Astrocyte (in vitro differentiated cells and primary cell): ENCODE measurements around the gene PHLPP2. TPM values are rescaled to one million over a fixed set of nuclear protein-coding genes. Genes with fewer than 3 reads are reported as not detected.

Experiments
- DNase-seq: peaks from one replicate; pipeline ENCODE4 v3.0.0-alpha.2; 2010; ENCODE audit warnings: low read depth
- FAIRE-seq: peaks from 2 replicates; lab custom pipeline; 2011; peaks lifted over from hg19 to GRCh38; lab: Jason Lieb, UNC
- H2AFZ ChIP-seq: 2 replicates; pipeline ENCODE4 v1.6.0; 2012; ENCODE audit warnings: low read depth, low read length, inconsistent platforms
- H3K27ac ChIP-seq: 2 replicates; pipeline ENCODE4 v1.5.1; 2011; ENCODE audit warnings: low read depth, low read length, inconsistent platforms
- H3K27me3 ChIP-seq: 2 replicates; pipeline ENCODE4 v1.6.0; 2011; ENCODE audit warnings: low read length, inconsistent platforms; ENCODE audit not compliant: insufficient read depth
- H3K36me3 ChIP-seq: 2 replicates; pipeline ENCODE4 v1.5.1; 2011; ENCODE audit warnings: low read length, inconsistent platforms; ENCODE audit not compliant: insufficient read depth
- H3K4me1 ChIP-seq: 2 replicates; pipeline ENCODE4 v1.5.1; 2011; ENCODE audit warnings: low read length, inconsistent platforms; ENCODE audit not compliant: insufficient read depth
- H3K4me2 ChIP-seq: 2 replicates; pipeline ENCODE4 v1.6.0; 2012; ENCODE audit warnings: low read length, inconsistent platforms
- H3K4me3 ChIP-seq: 2 replicates; pipeline ENCODE4 v1.5.1; 2011; ENCODE audit warnings: low read depth, mild to moderate bottlenecking, low read length, inconsistent platforms; ENCODE audit not compliant: insufficient read depth
- H3K79me2 ChIP-seq: 2 replicates; pipeline ENCODE4 v1.6.0; 2012; ENCODE audit warnings: mild to moderate bottlenecking, low read length, inconsistent platforms; ENCODE audit not compliant: insufficient read depth
- H3K9ac ChIP-seq: 2 replicates; pipeline ENCODE4 v1.6.0; 2012; ENCODE audit warnings: mild to moderate bottlenecking, low read length, inconsistent platforms
- H3K9me3 ChIP-seq: 2 replicates; pipeline ENCODE4 v1.5.1; 2012; ENCODE audit warnings: low read depth, mild to moderate bottlenecking, low read length, inconsistent platforms; ENCODE audit not compliant: insufficient read depth
- H4K20me1 ChIP-seq: 2 replicates; pipeline ENCODE4 v1.6.0; 2012; ENCODE audit warnings: low read length, inconsistent platforms; ENCODE audit not compliant: insufficient read depth
- H3K27ac Mint-ChIP-seq: one replicate; pipeline ENCODE4 v1.8.0; 2021; ENCODE audit warnings: mild to moderate bottlenecking, mixed read lengths; ENCODE audit not compliant: unreplicated experiment
- H3K27me3 Mint-ChIP-seq: one replicate; pipeline ENCODE4 v1.8.0; 2021; ENCODE audit warnings: low read depth, mixed read lengths; ENCODE audit not compliant: unreplicated experiment
- H3K36me3 Mint-ChIP-seq: one replicate; pipeline ENCODE4 v1.8.0; 2021; ENCODE audit warnings: low read depth, mixed read lengths; ENCODE audit not compliant: unreplicated experiment
- H3K4me1 Mint-ChIP-seq: one replicate; pipeline ENCODE4 v1.8.0; 2021; ENCODE audit warnings: low read depth, mixed read lengths; ENCODE audit not compliant: unreplicated experiment
- H3K4me3 Mint-ChIP-seq: one replicate; pipeline ENCODE4 v1.8.0; 2021; ENCODE audit warnings: mild to moderate bottlenecking, moderate library complexity, mixed read lengths; ENCODE audit not compliant: unreplicated experiment
- H3K9me3 Mint-ChIP-seq: one replicate; pipeline ENCODE4 v1.8.0; 2021; ENCODE audit warnings: mild to moderate bottlenecking, mixed read lengths; ENCODE audit not compliant: unreplicated experiment
- CTCF ChIP-seq: IDR thresholded peaks from 2 replicates; pipeline ENCODE4 v1.5.1; 2011; ENCODE audit warnings: low read depth, mild to moderate bottlenecking, inconsistent platforms, low read length, moderate library complexity; ENCODE audit not compliant: insufficient read depth
- EZH2 ChIP-seq: IDR thresholded peaks from 2 replicates; pipeline ENCODE4 v1.6.1; 2012; ENCODE audit warnings: mild to moderate bottlenecking, low read length, inconsistent platforms; ENCODE audit not compliant: insufficient read depth
- total RNA-seq: library from RNA; stranded (reverse); gene quantifications from 2 replicates; pipeline ENCODE4 v1.2.1, GENCODE V29; 2021

The PHLPP2 gene
- total RNA-seq, 1 donor from 2014 or later = 5.4 TPM

- TF ChIP-seq CTCF (peak; percentile 28), EZH2 (no peak)
- no peak for DNase-seq
- Histone ChIP-seq H3K36me3 (peaks cover 10% of the 10 kb centered on the region), H2AFZ (no peak overlapping the region), H3K9me3 (no peaks in the 10 kb centered on the region), H3K4me3 (no peak overlapping the region), H3K27me3 (no peaks in the 10 kb centered on the region), H3K27ac (no peak overlapping the region), H4K20me1 (peaks cover 6% of the 10 kb centered on the region), H3K4me2 (no peak overlapping the region), H3K9ac (no peak overlapping the region), H3K4me1 (no peaks in the 10 kb centered on the region), H3K79me2 (no peaks in the 10 kb centered on the region)
- Mint-ChIP-seq H3K27me3 (no peaks in the 10 kb centered on the region), H3K9me3 (no peaks in the 10 kb centered on the region), H3K27ac (no peak overlapping the region), H3K36me3 (peaks cover 13% of the 10 kb centered on the region), H3K4me1 (no peaks in the 10 kb centered on the region), H3K4me3 (no peak overlapping the region)
- no peak for FAIRE-seq
Observed at GRCh38 chr16:71648921-71649320, 75.6 kb downstream of the PHLPP2 start.

- no peak overlapping the region for H3K4me2 ChIP-seq
- no peaks in the 10 kb centered on the region for H3K9me3 Mint-ChIP-seq
- no peaks in the 10 kb centered on the region for H3K4me1 ChIP-seq
- DNase-seq (no peak), FAIRE-seq (no peak)
- H3K9ac ChIP-seq = no peak overlapping the region
- H3K36me3 Mint-ChIP-seq = peaks cover 13% of the 10 kb centered on the region
- H3K27me3 Mint-ChIP-seq = no peaks in the 10 kb centered on the region
- H4K20me1 ChIP-seq = peaks cover 6% of the 10 kb centered on the region
- no peak overlapping the region for H3K4me3 ChIP-seq
- no peak overlapping the region for H3K27ac ChIP-seq
- TF ChIP-seq EZH2 = no peak
- TF ChIP-seq CTCF = no peak
- H3K9me3 ChIP-seq = no peaks in the 10 kb centered on the region
- no peaks in the 10 kb centered on the region for H3K4me1 Mint-ChIP-seq
- no peak overlapping the region for H3K27ac Mint-ChIP-seq
- H2AFZ ChIP-seq = no peak overlapping the region
- peaks cover 6% of the 10 kb centered on the region for H3K36me3 ChIP-seq
- no peaks in the 10 kb centered on the region for H3K27me3 ChIP-seq
- H3K79me2 ChIP-seq = no peaks in the 10 kb centered on the region
- no peak overlapping the region for H3K4me3 Mint-ChIP-seq
Observed at GRCh38 chr16:71648162-71648561, 76.3 kb downstream of the PHLPP2 start.

GRCh38 chr16:71647391-71647790 lies 77.1 kb downstream of the PHLPP2 start:
- Histone ChIP-seq H4K20me1 (peaks cover 6% of the 10 kb centered on the region), H3K27ac (no peak overlapping the region), H3K79me2 (no peaks in the 10 kb centered on the region), H3K36me3 (peaks cover 6% of the 10 kb centered on the region), H3K4me3 (no peak overlapping the region), H3K4me2 (no peak overlapping the region), H3K27me3 (no peaks in the 10 kb centered on the region), H3K9ac (no peak overlapping the region), H3K4me1 (peaks cover 3% of the 10 kb centered on the region), H3K9me3 (no peaks in the 10 kb centered on the region), H2AFZ (no peak overlapping the region)
- no peak for FAIRE-seq
- DNase-seq = no peak
- no peaks in the 10 kb centered on the region for H3K9me3 Mint-ChIP-seq
- H3K4me3 Mint-ChIP-seq = no peak overlapping the region
- TF ChIP-seq CTCF = no peak
- no peak for TF ChIP-seq EZH2
- no peaks in the 10 kb centered on the region for H3K27me3 Mint-ChIP-seq
- peaks cover 17% of the 10 kb centered on the region for H3K36me3 Mint-ChIP-seq
- no peak overlapping the region for H3K27ac Mint-ChIP-seq
- H3K4me1 Mint-ChIP-seq = no peaks in the 10 kb centered on the region
